ENCODE results near the gene ZBTB46. TPM values are rescaled to one million over a fixed set of nuclear protein-coding genes. Genes with fewer than 3 reads are reported as not detected.

Gene ZBTB46
- total RNA-seq, 1 experiment from 2014 or later: 27.1 TPM

- Histone ChIP-seq H3K79me2 (ENCODE audit: insufficient read depth, low read length) (peaks cover 5% of the 10 kb centered on the region; the same call in 1 of the 2 replicates), H3K4me1 (ENCODE audit: insufficient read depth, low read length) (no peaks in the 10 kb centered on the region; the same call in 1 of the 2 replicates), H3K56ac (ENCODE audit: insufficient read length, low read depth, low read length) (no peak overlapping the region), H4K5ac (ENCODE audit: insufficient read length, low read depth, low read length) (no peak overlapping the region), H2AK5ac (ENCODE audit: insufficient read length, low read length) (no peak overlapping the region), H4K20me1 (ENCODE audit: control insufficient read depth, insufficient read depth, insufficient read length) (no peaks in the 10 kb centered on the region), H3K9ac (ENCODE audit: extremely low read depth, insufficient read length, low read length) (peak overlapping the region; percentile 47), H3K14ac (ENCODE audit: insufficient read depth, low read length) (no peak overlapping the region; the same call in 1 of the 2 replicates), H4K91ac (ENCODE audit: insufficient read length, low read depth, low read length) (no peak overlapping the region), H3K27ac (ENCODE audit: insufficient read length, low read depth, low read length) (no peak overlapping the region), H2AFZ (ENCODE audit: low read length) (no peak overlapping the region), H2BK12ac (ENCODE audit: insufficient read length, low read depth, low read length) (no peak overlapping the region), H3K4ac (ENCODE audit: low read depth, low read length) (no peak overlapping the region), H3K79me1 (ENCODE audit: insufficient read depth, low read depth, low read length, poor library complexity, severe bottlenecking) (peaks cover 5% of the 10 kb centered on the region), H2BK20ac (ENCODE audit: low read depth, low read length, poor library complexity, severe bottlenecking) (no peak overlapping the region), H2BK15ac (ENCODE audit: low read depth, low read length) (no peak overlapping the region), H2BK5ac (ENCODE audit: insufficient read length, low read length) (no peak overlapping the region), H4K8ac (replicated peaks; ENCODE audit: insufficient read length, low read depth, low read length) (no peak overlapping the region), H2BK120ac (ENCODE audit: low read depth, low read length, poor library complexity, severe bottlenecking) (no peak overlapping the region), H3K9me3 (ENCODE audit: control insufficient read depth, low read depth, low read length) (no peaks in the 10 kb centered on the region), H3K18ac (ENCODE audit: insufficient read length, low read depth, low read length) (no peak overlapping the region), H3K23me2 (ENCODE audit: insufficient read length, low read depth, low read length, poor library complexity, severe bottlenecking) (peaks cover 3% of the 10 kb centered on the region), H3K4me2 (ENCODE audit: insufficient read depth, insufficient read length, low read length) (peak overlapping the region; percentile 47), H3T11ph (ENCODE audit: low read length) (no peak overlapping the region), H3K23ac (ENCODE audit: insufficient read length, low read depth, low read length) (no peak overlapping the region), H3K27me3 (ENCODE audit: insufficient read depth, low read length) (no peaks in the 10 kb centered on the region)
- H3K27me3 Mint-ChIP-seq (ENCODE audit: low read depth): no peaks in the 10 kb centered on the region
- TF ChIP-seq CTCF (conservative IDR thresholded peaks at IDR 0.05): peak; percentile 70
- H3K36me3 Mint-ChIP-seq (ENCODE audit: insufficient read depth in 1 of 3, low read depth in 3 of 3): peaks cover 5 to 24% (median 22%) of the 10 kb centered on the region in 3 experiments
- WGBS (ENCODE audit: extremely low coverage, insufficient read length, low lambda C conversion rate): no CpG with 5 or more reads among the region's 38 CpGs
- peaks cover 23 to 36% of the 10 kb centered on the region in 2 experiments for H3K4me1 Mint-ChIP-seq
- peak; percentile 58 for DNase-seq
- H3K9me3 Mint-ChIP-seq: 0 out of 5 replicates have a peak, but pooled peaks cover 0 to 2% of the 10 kb centered on the region in 2 experiments
- H3K27ac Mint-ChIP-seq: peak overlapping the region; percentile 96 to 98 (median 96)
- H3K4me3 Mint-ChIP-seq: peak overlapping the region; percentile 91 to 93
Observed at GRCh38 chr20:63863798-63864544, 32.9 kb upstream of the ZBTB46 start.
